ENCODE measurements around the gene PHTF2. TPM values are rescaled to one million over a fixed set of nuclear protein-coding genes. Genes with fewer than 3 reads are reported as not detected.

The PHTF2 gene
- total and polyA plus RNA-seq, 4 experiments from 2014 or later: 19.6 to 34.1 (median 29.9) TPM

GRCh38 chr7:77791336-77791735 is 7.2 kb upstream of the PHTF2 start:
- CTCF ChIA-PET (ENCODE audit: partially characterized antibody): no interaction called here
- Histone ChIP-seq H3K4me1 (ENCODE audit: insufficient read depth, low read length) (peaks cover 18% of the 10 kb centered on the region), H3K4me3 (ENCODE audit: low read length in 2 of 2) (no peak overlapping the region), H3K36me3 (ENCODE audit: insufficient read depth, low read length) (no peaks in the 10 kb centered on the region), H3K27me3 (ENCODE audit: insufficient read depth, low read length) (no peaks in the 10 kb centered on the region), H3K27ac (ENCODE audit: low read depth, low read length) (no peak overlapping the region), H3K9me3 (ENCODE audit: control insufficient read depth in 1 of 2, low read length in 2 of 2) (no peaks in the 10 kb centered on the region)
- Mint-ChIP-seq H3K27me3 (no peaks in the 10 kb centered on the region), H3K27ac (peak overlapping the region in 1 of 7 donors; percentile 55), H3K36me3 (peaks cover 6 to 13% of the 10 kb centered on the region in 2 donors), H3K4me3 (no peak overlapping the region), H3K9me3 (peaks cover 0 to 2% (median 0%) of the 10 kb centered on the region in 8 donors), H3K4me1 (peaks cover 11 to 30% (median 21%) of the 10 kb centered on the region in 4 donors)
- intact Hi-C loops (cut with micrococcal nuclease): loop anchor here (10.0 kb wide), 1 partner anchor 143 kb away; no protein-coding TSS in a partner anchor
- DNase-seq: no peak
- POLR2A ChIA-PET (ENCODE audit: partially characterized antibody): interaction anchor here (0.7 kb wide), 1 partner anchor 48 kb away, joined by 3 read pairs; no protein-coding TSS in a partner anchor

GRCh38 chr7:77791956-77792355 is 6.6 kb upstream of the PHTF2 start:
- Mint-ChIP-seq H3K27ac (peak overlapping the region in 2 of 7 donors; percentile 59 to 74), H3K4me1 (peaks cover 17 to 37% (median 27%) of the 10 kb centered on the region in 4 donors), H3K27me3 (no peaks in the 10 kb centered on the region), H3K9me3 (peaks cover 0 to 2% (median 0%) of the 10 kb centered on the region in 8 donors), H3K4me3 (no peak overlapping the region), H3K36me3 (peaks cover 5 to 13% of the 10 kb centered on the region in 2 donors)
- Histone ChIP-seq H3K36me3 (ENCODE audit: insufficient read depth, low read length) (no peaks in the 10 kb centered on the region), H3K9me3 (ENCODE audit: control insufficient read depth in 1 of 2, low read length in 2 of 2) (no peaks in the 10 kb centered on the region), H3K27ac (ENCODE audit: low read depth, low read length) (no peak overlapping the region), H3K4me3 (ENCODE audit: low read length in 2 of 2) (no peak overlapping the region), H3K4me1 (ENCODE audit: insufficient read depth, low read length) (peaks cover 24% of the 10 kb centered on the region), H3K27me3 (ENCODE audit: insufficient read depth, low read length) (no peaks in the 10 kb centered on the region)
- POLR2A ChIA-PET (ENCODE audit: partially characterized antibody): no interaction called here
- no peak for DNase-seq
- intact Hi-C loops (cut with micrococcal nuclease): loop anchor here (10.0 kb wide), 1 partner anchor 143 kb away; no protein-coding TSS in a partner anchor
- CTCF ChIA-PET (ENCODE audit: partially characterized antibody): no interaction called here

- Histone ChIP-seq H3K9me3 (ENCODE audit: control insufficient read depth in 1 of 2, low read length in 2 of 2) (no peaks in the 10 kb centered on the region), H3K4me3 (ENCODE audit: low read length in 2 of 2) (no peak overlapping the region), H3K36me3 (ENCODE audit: insufficient read depth, low read length) (no peaks in the 10 kb centered on the region), H3K4me1 (ENCODE audit: insufficient read depth, low read length) (peaks cover 30% of the 10 kb centered on the region), H3K27me3 (ENCODE audit: insufficient read depth, low read length) (no peaks in the 10 kb centered on the region), H3K27ac (ENCODE audit: low read depth, low read length) (no peak overlapping the region)
- peaks cover 5 to 26% of the 10 kb centered on the region in 2 donors for H3K36me3 Mint-ChIP-seq
- ChIA-PET POLR2A (ENCODE audit: partially characterized antibody) (no interaction called here), CTCF (ENCODE audit: partially characterized antibody) (no interaction called here)
- no peak for DNase-seq
- no peak overlapping the region for H3K4me3 Mint-ChIP-seq
- H3K27ac Mint-ChIP-seq: peak overlapping the region in 4 of 7 donors; percentile 7 to 60 (median 40)
- H3K4me1 Mint-ChIP-seq: peaks cover 25 to 51% (median 42%) of the 10 kb centered on the region in 4 donors
- no peaks in the 10 kb centered on the region for H3K9me3 Mint-ChIP-seq
- no peaks in the 10 kb centered on the region for H3K27me3 Mint-ChIP-seq
- intact Hi-C loops (cut with micrococcal nuclease): loop anchor here (10.0 kb wide), 1 partner anchor 141 kb away; no protein-coding TSS in a partner anchor
Observed at GRCh38 chr7:77794000-77794399, 4.6 kb upstream of the PHTF2 start.

GRCh38 chr7:77796109-77796508 is 2.5 kb upstream of the PHTF2 start:
- peaks cover 37 to 66% (median 55%) of the 10 kb centered on the region in 4 donors for H3K4me1 Mint-ChIP-seq
- POLR2A ChIA-PET (ENCODE audit: partially characterized antibody): interaction anchor here (1.6 kb wide), 1 partner anchor 99 kb away, joined by 4 read pairs; the partner anchor contains the start of gene RSBN1L
- intact Hi-C loops (cut with micrococcal nuclease): loop anchor here (5.0 to 10.0 kb wide), 2 partner anchors 106 to 139 kb away; no protein-coding TSS in a partner anchor
- peak overlapping the region in 7 of 8 donors; percentile 93 to 100 (median 96) for H3K4me3 Mint-ChIP-seq
- no peaks in the 10 kb centered on the region for H3K36me3 ChIP-seq (ENCODE audit: insufficient read depth, low read length)
- no peaks in the 10 kb centered on the region for H3K27me3 Mint-ChIP-seq
- no peak for DNase-seq
- peaks cover 45% of the 10 kb centered on the region for H3K4me1 ChIP-seq (ENCODE audit: insufficient read depth, low read length)
- no peak overlapping the region for H3K27ac ChIP-seq (ENCODE audit: low read depth, low read length)
- H3K9me3 ChIP-seq (ENCODE audit: control insufficient read depth in 1 of 2, low read length in 2 of 2): no peaks in the 10 kb centered on the region
- H3K4me3 ChIP-seq (ENCODE audit: low read length in 2 of 2): no peak overlapping the region
- H3K36me3 Mint-ChIP-seq: peaks cover 5 to 30% of the 10 kb centered on the region in 2 donors
- H3K9me3 Mint-ChIP-seq: no peaks in the 10 kb centered on the region
- peak overlapping the region; percentile 31 to 95 (median 65) for H3K27ac Mint-ChIP-seq
- H3K27me3 ChIP-seq (ENCODE audit: insufficient read depth, low read length): no peaks in the 10 kb centered on the region
- CTCF ChIA-PET (ENCODE audit: partially characterized antibody): interaction anchor here (0.9 kb wide), 1 partner anchor 138 kb away, joined by 3 read pairs; no protein-coding TSS in a partner anchor

- peaks cover 40 to 71% (median 60%) of the 10 kb centered on the region in 4 donors for H3K4me1 Mint-ChIP-seq
- no peaks in the 10 kb centered on the region for H3K36me3 ChIP-seq (ENCODE audit: insufficient read depth, low read length)
- H3K4me3 ChIP-seq (ENCODE audit: low read length in 2 of 2): peak overlapping the region; percentile 82 to 96
- ChIA-PET POLR2A (ENCODE audit: partially characterized antibody) (interaction anchor here (1.0 to 3.2 kb wide), 2 partner anchors 36 to 107 kb away, joined by 3 to 96 read pairs; no protein-coding TSS in a partner anchor), CTCF (ENCODE audit: partially characterized antibody) (no interaction called here)
- peak overlapping the region; percentile 66 for H3K27ac ChIP-seq (ENCODE audit: low read depth, low read length)
- no peaks in the 10 kb centered on the region for H3K9me3 Mint-ChIP-seq
- peaks cover 5 to 30% of the 10 kb centered on the region in 2 donors for H3K36me3 Mint-ChIP-seq
- H3K27me3 ChIP-seq (ENCODE audit: insufficient read depth, low read length): no peaks in the 10 kb centered on the region
- H3K27ac Mint-ChIP-seq: peak overlapping the region; percentile 61 to 99 (median 93)
- H3K4me1 ChIP-seq (ENCODE audit: insufficient read depth, low read length): peaks cover 53% of the 10 kb centered on the region
- intact Hi-C loops (cut with micrococcal nuclease): loop anchor here (5.0 to 10.0 kb wide), 2 partner anchors 105 to 138 kb away; no protein-coding TSS in a partner anchor
- no peaks in the 10 kb centered on the region for H3K9me3 ChIP-seq (ENCODE audit: control insufficient read depth in 1 of 2, low read length in 2 of 2)
- H3K4me3 Mint-ChIP-seq: peak overlapping the region; percentile 93 to 100 (median 96)
- H3K27me3 Mint-ChIP-seq: no peaks in the 10 kb centered on the region
- DNase-seq: no peak
Observed at GRCh38 chr7:77796960-77797359, 1.6 kb upstream of the PHTF2 start.

- H3K36me3 ChIP-seq (ENCODE audit: insufficient read depth, low read length): no peaks in the 10 kb centered on the region
- Mint-ChIP-seq H3K4me1 (peaks cover 48 to 76% (median 68%) of the 10 kb centered on the region in 4 donors), H3K27ac (peak overlapping the region; percentile 91 to 99 (median 95)), H3K36me3 (peaks cover 5 to 30% of the 10 kb centered on the region in 2 donors), H3K9me3 (no peaks in the 10 kb centered on the region), H3K4me3 (peak overlapping the region; percentile 93 to 100 (median 96)), H3K27me3 (no peaks in the 10 kb centered on the region)
- no peaks in the 10 kb centered on the region for H3K27me3 ChIP-seq (ENCODE audit: insufficient read depth, low read length)
- H3K9me3 ChIP-seq (ENCODE audit: control insufficient read depth in 1 of 2, low read length in 2 of 2): no peaks in the 10 kb centered on the region
- peaks cover 62% of the 10 kb centered on the region for H3K4me1 ChIP-seq (ENCODE audit: insufficient read depth, low read length)
- CTCF ChIA-PET (ENCODE audit: partially characterized antibody): interaction anchor here (0.6 to 2.0 kb wide), 15 partner anchors 10 to 141 kb away, joined by 3 to 14 read pairs (median 4); no protein-coding TSS in a partner anchor
- peak overlapping the region; percentile 82 to 96 for H3K4me3 ChIP-seq (ENCODE audit: low read length in 2 of 2)
- intact Hi-C loops (cut with micrococcal nuclease): loop anchor here (1.0 to 10.0 kb wide), 6 partner anchors 36 to 262 kb away; partner anchors contain the start of gene RSBN1L
- POLR2A ChIA-PET (ENCODE audit: partially characterized antibody): interaction anchor here (0.8 to 3.2 kb wide), 18 partner anchors 10 to 242 kb away, joined by 3 to 96 read pairs (median 4); partner anchors contain the start of gene RSBN1L
- H3K27ac ChIP-seq (ENCODE audit: low read depth, low read length): peak overlapping the region; percentile 66
- DNase-seq: peak in 1 of 5 donors; percentile 6
Observed at GRCh38 chr7:77797734-77798393, 709 bp upstream of the PHTF2 start.
